HL-60 (cell line): ENCODE results near the gene SLC24A3.

Source experiments
- GABPA ChIP-seq: IDR thresholded peaks from 2 replicates; pipeline ENCODE4 v1.6.1; 2012; ENCODE audit warnings: low read depth
- POLR2AphosphoS5 ChIP-seq: IDR thresholded peaks from 2 replicates; pipeline ENCODE4 v1.6.1; 2012; ENCODE audit warnings: low read depth
- TF ChIP-seq, protein P1 (sequence below): IDR thresholded peaks from 2 replicates; pipeline ENCODE4 v1.6.1; 2012; ENCODE audit warnings: low read depth; ENCODE audit not compliant: insufficient replicate concordance

GRCh38 chr20:19207541-19207940, 4.9 kb upstream of the SLC24A3 start:
- no peak for TF ChIP-seq POLR2AphosphoS5
- TF ChIP-seq GABPA = no peak
- TF ChIP-seq, protein P1, sequence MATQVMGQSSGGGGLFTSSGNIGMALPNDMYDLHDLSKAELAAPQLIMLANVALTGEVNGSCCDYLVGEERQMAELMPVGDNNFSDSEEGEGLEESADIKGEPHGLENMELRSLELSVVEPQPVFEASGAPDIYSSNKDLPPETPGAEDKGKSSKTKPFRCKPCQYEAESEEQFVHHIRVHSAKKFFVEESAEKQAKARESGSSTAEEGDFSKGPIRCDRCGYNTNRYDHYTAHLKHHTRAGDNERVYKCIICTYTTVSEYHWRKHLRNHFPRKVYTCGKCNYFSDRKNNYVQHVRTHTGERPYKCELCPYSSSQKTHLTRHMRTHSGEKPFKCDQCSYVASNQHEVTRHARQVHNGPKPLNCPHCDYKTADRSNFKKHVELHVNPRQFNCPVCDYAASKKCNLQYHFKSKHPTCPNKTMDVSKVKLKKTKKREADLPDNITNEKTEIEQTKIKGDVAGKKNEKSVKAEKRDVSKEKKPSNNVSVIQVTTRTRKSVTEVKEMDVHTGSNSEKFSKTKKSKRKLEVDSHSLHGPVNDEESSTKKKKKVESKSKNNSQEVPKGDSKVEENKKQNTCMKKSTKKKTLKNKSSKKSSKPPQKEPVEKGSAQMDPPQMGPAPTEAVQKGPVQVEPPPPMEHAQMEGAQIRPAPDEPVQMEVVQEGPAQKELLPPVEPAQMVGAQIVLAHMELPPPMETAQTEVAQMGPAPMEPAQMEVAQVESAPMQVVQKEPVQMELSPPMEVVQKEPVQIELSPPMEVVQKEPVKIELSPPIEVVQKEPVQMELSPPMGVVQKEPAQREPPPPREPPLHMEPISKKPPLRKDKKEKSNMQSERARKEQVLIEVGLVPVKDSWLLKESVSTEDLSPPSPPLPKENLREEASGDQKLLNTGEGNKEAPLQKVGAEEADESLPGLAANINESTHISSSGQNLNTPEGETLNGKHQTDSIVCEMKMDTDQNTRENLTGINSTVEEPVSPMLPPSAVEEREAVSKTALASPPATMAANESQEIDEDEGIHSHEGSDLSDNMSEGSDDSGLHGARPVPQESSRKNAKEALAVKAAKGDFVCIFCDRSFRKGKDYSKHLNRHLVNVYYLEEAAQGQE = no peak
